Loucy (cell line): Measurements from ENCODE around the gene LINGO1.

Experiments
- EZH2phosphoT487 ChIP-seq: fragments of 200-600 bp; IDR thresholded peaks from 2 replicates; pipeline ENCODE4 v1.6.1; 2018; ENCODE audit warnings: antibody characterized with exemption, mild to moderate bottlenecking, moderate library complexity, borderline replicate concordance
- TF ChIP-seq, protein P1 (sequence below): fragments of 200-600 bp; sonication (generic); conservative IDR thresholded peaks from 2 replicates; pipeline ENCODE4 v1.5.1; 2014; ENCODE audit warnings: mild to moderate bottlenecking, antibody characterized with exemption, low read length

DNA sequence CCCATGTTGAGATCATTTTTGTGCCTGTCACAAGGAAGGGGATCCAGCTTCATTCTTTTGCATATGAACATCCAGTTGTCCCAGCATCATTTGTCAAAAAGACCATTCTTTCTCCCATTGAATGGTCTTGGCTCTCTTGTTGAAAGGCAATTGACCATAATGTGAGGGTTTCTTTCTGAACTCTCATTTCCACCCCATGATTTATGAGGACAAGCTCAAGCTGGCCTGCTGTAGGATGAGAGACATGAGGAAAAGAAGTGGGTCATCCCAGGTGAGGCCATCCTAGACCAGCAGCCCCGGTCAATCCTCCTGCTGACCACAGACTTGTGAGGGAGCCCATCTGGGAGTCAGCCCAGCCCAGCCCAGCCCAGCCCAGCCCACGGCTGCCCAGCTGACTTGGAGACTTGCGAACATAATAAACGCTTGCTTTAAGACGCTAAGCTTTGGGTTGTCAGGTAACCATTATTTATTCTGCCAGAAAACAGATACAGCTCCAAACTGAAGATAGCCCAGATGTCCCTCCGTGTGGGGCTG, 69.0 kb downstream of the LINGO1 start:
- TF ChIP-seq, protein P1, sequence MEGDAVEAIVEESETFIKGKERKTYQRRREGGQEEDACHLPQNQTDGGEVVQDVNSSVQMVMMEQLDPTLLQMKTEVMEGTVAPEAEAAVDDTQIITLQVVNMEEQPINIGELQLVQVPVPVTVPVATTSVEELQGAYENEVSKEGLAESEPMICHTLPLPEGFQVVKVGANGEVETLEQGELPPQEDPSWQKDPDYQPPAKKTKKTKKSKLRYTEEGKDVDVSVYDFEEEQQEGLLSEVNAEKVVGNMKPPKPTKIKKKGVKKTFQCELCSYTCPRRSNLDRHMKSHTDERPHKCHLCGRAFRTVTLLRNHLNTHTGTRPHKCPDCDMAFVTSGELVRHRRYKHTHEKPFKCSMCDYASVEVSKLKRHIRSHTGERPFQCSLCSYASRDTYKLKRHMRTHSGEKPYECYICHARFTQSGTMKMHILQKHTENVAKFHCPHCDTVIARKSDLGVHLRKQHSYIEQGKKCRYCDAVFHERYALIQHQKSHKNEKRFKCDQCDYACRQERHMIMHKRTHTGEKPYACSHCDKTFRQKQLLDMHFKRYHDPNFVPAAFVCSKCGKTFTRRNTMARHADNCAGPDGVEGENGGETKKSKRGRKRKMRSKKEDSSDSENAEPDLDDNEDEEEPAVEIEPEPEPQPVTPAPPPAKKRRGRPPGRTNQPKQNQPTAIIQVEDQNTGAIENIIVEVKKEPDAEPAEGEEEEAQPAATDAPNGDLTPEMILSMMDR, result no peak
- no peak for TF ChIP-seq EZH2phosphoT487
